ENCODE data around the gene IQCC. TPM values are rescaled to one million over a fixed set of nuclear protein-coding genes. Genes with fewer than 3 reads are reported as not detected.

The IQCC gene
- polyA plus RNA-seq, 1 donor from 2014 or later = 7.5 TPM

- Histone ChIP-seq H3K36me3 (ENCODE audit: insufficient read depth, low read length) (no peaks in the 10 kb centered on the region), H3K9me3 (ENCODE audit: low read length) (no peaks in the 10 kb centered on the region), H3K79me2 (replicated peaks; ENCODE audit: insufficient read depth, low read length) (no peaks in the 10 kb centered on the region), H2AFZ (ENCODE audit: low read depth, low read length) (peak within 1 kb of the TSS; percentile 56), H4K20me1 (ENCODE audit: insufficient read depth) (no peaks in the 10 kb centered on the region), H3F3A (ENCODE audit: insufficient read depth, low read length, poor library complexity, severe bottlenecking) (no peaks in the 10 kb centered on the region), H3K9me2 (ENCODE audit: insufficient read depth, low read length) (no peaks in the 10 kb centered on the region), H3K4me3 (ENCODE audit: low read length) (peak within 1 kb of the TSS; percentile 86), H3K27ac (ENCODE audit: low read length) (peak within 1 kb of the TSS; percentile 98), H3K9ac (ENCODE audit: low read length) (peak within 1 kb of the TSS; percentile 94), H3K4me2 (ENCODE audit: low read length) (peak within 1 kb of the TSS; percentile 93), H3K27me3 (ENCODE audit: insufficient read depth, low read depth, low read length) (no peaks in the 10 kb centered on the region)
- TF ChIP-seq RAD21 (conservative IDR thresholded peaks at IDR 0.05) (no peak), CTCF (IDR thresholded peaks at IDR 0.05; ENCODE audit: poor library complexity, severe bottlenecking) (peak; percentile 2), POLR2AphosphoS5 (IDR thresholded peaks at IDR 0.05) (peak; percentile 80), SMC3 (conservative IDR thresholded peaks at IDR 0.05; ENCODE audit: poor library complexity) (no peak), REST (IDR thresholded peaks at IDR 0.05; ENCODE audit: borderline replicate concordance) (peak; percentile 48), EP300 (conservative IDR thresholded peaks at IDR 0.05; ENCODE audit: poor library complexity, severe bottlenecking) (peak; percentile 56), EZH2 (IDR thresholded peaks at IDR 0.05; ENCODE audit: borderline replicate concordance, insufficient read depth, low read length, poor library complexity, severe bottlenecking) (no peak), MXI1 (conservative IDR thresholded peaks at IDR 0.05; ENCODE audit: poor library complexity, severe bottlenecking) (peak; percentile 91), TAF1 (IDR thresholded peaks at IDR 0.05; ENCODE audit: low read depth) (peak; percentile 68)
Measured at GRCh38 chr1:32200226-32201010, 5.1 kb upstream of the IQCC start, which contains the start of gene CCDC28B. Gene CCDC28B (plus strand): TSS chr1:32200595. CDS start chr1:32201936, 1,341 bp downstream.

GRCh38 chr1:32201011-32201855 lies 4.2 kb upstream of the IQCC start:
- peak; percentile 32 for TF ChIP-seq REST (IDR thresholded peaks at IDR 0.05; ENCODE audit: borderline replicate concordance)
- no peak for TF ChIP-seq EZH2 (IDR thresholded peaks at IDR 0.05; ENCODE audit: borderline replicate concordance, insufficient read depth, low read length, poor library complexity, severe bottlenecking)
- no peak for TF ChIP-seq POLR2AphosphoS5 (IDR thresholded peaks at IDR 0.05)
- Histone ChIP-seq H3K9ac (ENCODE audit: low read length) (peak overlapping the region; percentile 94), H3K27me3 (ENCODE audit: insufficient read depth, low read depth, low read length) (no peaks in the 10 kb centered on the region), H2AFZ (ENCODE audit: low read depth, low read length) (peak overlapping the region; percentile 56), H4K20me1 (ENCODE audit: insufficient read depth) (no peaks in the 10 kb centered on the region), H3K4me2 (ENCODE audit: low read length) (peak overlapping the region; percentile 91), H3K9me2 (ENCODE audit: insufficient read depth, low read length) (no peaks in the 10 kb centered on the region), H3K79me2 (replicated peaks; ENCODE audit: insufficient read depth, low read length) (peaks cover 4% of the 10 kb centered on the region), H3K36me3 (ENCODE audit: insufficient read depth, low read length) (no peaks in the 10 kb centered on the region), H3K9me3 (ENCODE audit: low read length) (no peaks in the 10 kb centered on the region), H3K27ac (ENCODE audit: low read length) (peak overlapping the region; percentile 98), H3F3A (ENCODE audit: insufficient read depth, low read length, poor library complexity, severe bottlenecking) (no peaks in the 10 kb centered on the region), H3K4me3 (ENCODE audit: low read length) (peak overlapping the region; percentile 86)
